MM.1S (cell line): Measurements from ENCODE around the gene RPS6KC1.
"Not testable (repeated sequence)": the region's sequence is repeated elsewhere in the genome, so short reads cannot be mapped to it uniquely, and the experiment has no call there.

Source experiments
- DNase-seq: peaks from one replicate; pipeline ENCODE4 v3.0.0-alpha.2; 2015
- H2AFZ ChIP-seq: fragments of 300-600 bp; sonication (generic); 2 replicates; pipeline ENCODE4 v1.6.0; 2016; ENCODE audit warnings: antibody characterized with exemption, low read length
- H3F3A ChIP-seq: fragments of 300-600 bp; sonication (generic); 2 replicates; pipeline ENCODE4 v1.6.1; 2016; ENCODE audit warnings: mild to moderate bottlenecking, antibody characterized with exemption, low read length, moderate library complexity, mixed read lengths; ENCODE audit not compliant: insufficient read depth
- H3K27ac ChIP-seq: fragments of 300-600 bp; sonication (generic); 2 replicates; pipeline ENCODE4 v1.5.1; 2016; ENCODE audit warnings: mild to moderate bottlenecking, low read length
- H3K27me3 ChIP-seq: fragments of 300-600 bp; sonication (generic); replicated peaks from 2 replicates; pipeline ENCODE4 v1.6.0; 2016; ENCODE audit warnings: low read length; ENCODE audit not compliant: insufficient read depth
- H3K36me3 ChIP-seq: fragments of 300-600 bp; sonication (generic); replicated peaks from 2 replicates; pipeline ENCODE4 v1.6.1; 2016; ENCODE audit warnings: mild to moderate bottlenecking, low read length, mixed read lengths; ENCODE audit not compliant: insufficient read depth
- H3K4me1 ChIP-seq: fragments of 300-600 bp; sonication (generic); 2 replicates; pipeline ENCODE4 v1.6.1; 2016; ENCODE audit warnings: low read length, mixed read lengths
- H3K4me2 ChIP-seq: fragments of 300-600 bp; sonication (generic); 2 replicates; pipeline ENCODE4 v1.6.0; 2016; ENCODE audit warnings: low read depth, low read length
- H3K4me3 ChIP-seq: fragments of 300-600 bp; sonication (generic); 2 replicates; pipeline ENCODE4 v1.5.1; 2016; ENCODE audit warnings: low read length, mixed read lengths
- H3K79me2 ChIP-seq: fragments of 300-600 bp; sonication (generic); 2 replicates; pipeline ENCODE4 v1.6.1; 2016; ENCODE audit warnings: mixed run types, low read length, mixed read lengths
- H3K9ac ChIP-seq: fragments of 300-600 bp; sonication (generic); 2 replicates; pipeline ENCODE4 v1.6.1; 2016; ENCODE audit warnings: low read length, mixed read lengths
- H3K9me2 ChIP-seq: fragments of 300-600 bp; sonication (generic); replicated peaks from 2 replicates; pipeline ENCODE4 v1.6.1; 2016; ENCODE audit warnings: mild to moderate bottlenecking, low read length, mixed read lengths; ENCODE audit not compliant: insufficient read depth
- H3K9me3 ChIP-seq: fragments of 300-600 bp; sonication (generic); replicated peaks from 2 replicates; pipeline ENCODE4 v1.6.1; 2016; ENCODE audit warnings: mild to moderate bottlenecking, low read length, mixed read lengths; ENCODE audit not compliant: insufficient read depth
- H4K20me1 ChIP-seq: fragments of 300-600 bp; sonication (generic); 2 replicates; pipeline ENCODE4 v1.6.1; 2016; ENCODE audit warnings: mild to moderate bottlenecking, low read length, moderate library complexity, mixed read lengths; ENCODE audit not compliant: insufficient read depth
- EZH2 ChIP-seq: fragments of 300-600 bp; sonication (generic); optimal IDR thresholded peaks from 2 replicates; pipeline ENCODE3; 2017; ENCODE audit warnings: low read depth, mild to moderate bottlenecking, antibody characterized with exemption, low read length, mixed read lengths
- EZH2phosphoT487 ChIP-seq: fragments of 300-600 bp; sonication (generic); IDR thresholded peaks from 2 replicates; pipeline ENCODE4 v1.6.1; 2018; ENCODE audit warnings: antibody characterized with exemption, low read length
- TF ChIP-seq, protein P1 (sequence below): fragments of 300-600 bp; sonication (generic); IDR thresholded peaks from 2 replicates; pipeline ENCODE4 v1.5.1; 2016; ENCODE audit warnings: antibody characterized with exemption, low read length, mixed read lengths

Gene RPS6KC1

DNA sequence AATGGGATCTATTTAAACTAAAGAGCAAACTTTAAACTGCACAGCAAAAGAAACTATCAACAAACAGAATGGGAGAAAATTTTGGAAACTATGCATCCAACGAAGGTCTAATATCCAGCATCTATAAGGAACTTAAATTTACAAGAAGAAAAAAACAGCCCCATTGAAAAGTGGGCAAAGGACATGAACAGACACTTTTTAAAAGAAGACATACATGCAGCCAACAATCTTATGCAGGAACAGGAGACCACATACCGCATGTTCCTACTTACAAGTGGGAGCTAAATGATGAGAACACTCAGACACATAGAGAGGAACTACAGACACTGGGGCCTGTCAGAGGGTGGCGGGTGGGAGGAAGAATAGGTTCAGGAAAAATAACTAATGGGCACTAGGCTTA, 149.6 kb downstream of the RPS6KC1 start:
- Histone ChIP-seq H3K27ac (no peak overlapping the region), H3K4me1 (no peaks in the 10 kb centered on the region), H3K27me3 (no peaks in the 10 kb centered on the region), H3K4me3 (no peak overlapping the region), H3K36me3 (no peaks in the 10 kb centered on the region), H3F3A (no peaks in the 10 kb centered on the region), H3K9me3 (no peaks in the 10 kb centered on the region), H3K9ac (no peak overlapping the region), H3K9me2 (no peaks in the 10 kb centered on the region), H3K4me2 (no peak overlapping the region), H3K79me2 (no peaks in the 10 kb centered on the region), H4K20me1 (no peaks in the 10 kb centered on the region), H2AFZ (no peak overlapping the region)
- TF ChIP-seq, protein P1, sequence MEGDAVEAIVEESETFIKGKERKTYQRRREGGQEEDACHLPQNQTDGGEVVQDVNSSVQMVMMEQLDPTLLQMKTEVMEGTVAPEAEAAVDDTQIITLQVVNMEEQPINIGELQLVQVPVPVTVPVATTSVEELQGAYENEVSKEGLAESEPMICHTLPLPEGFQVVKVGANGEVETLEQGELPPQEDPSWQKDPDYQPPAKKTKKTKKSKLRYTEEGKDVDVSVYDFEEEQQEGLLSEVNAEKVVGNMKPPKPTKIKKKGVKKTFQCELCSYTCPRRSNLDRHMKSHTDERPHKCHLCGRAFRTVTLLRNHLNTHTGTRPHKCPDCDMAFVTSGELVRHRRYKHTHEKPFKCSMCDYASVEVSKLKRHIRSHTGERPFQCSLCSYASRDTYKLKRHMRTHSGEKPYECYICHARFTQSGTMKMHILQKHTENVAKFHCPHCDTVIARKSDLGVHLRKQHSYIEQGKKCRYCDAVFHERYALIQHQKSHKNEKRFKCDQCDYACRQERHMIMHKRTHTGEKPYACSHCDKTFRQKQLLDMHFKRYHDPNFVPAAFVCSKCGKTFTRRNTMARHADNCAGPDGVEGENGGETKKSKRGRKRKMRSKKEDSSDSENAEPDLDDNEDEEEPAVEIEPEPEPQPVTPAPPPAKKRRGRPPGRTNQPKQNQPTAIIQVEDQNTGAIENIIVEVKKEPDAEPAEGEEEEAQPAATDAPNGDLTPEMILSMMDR = no peak
- TF ChIP-seq EZH2phosphoT487 = no peak
- no peak for TF ChIP-seq EZH2
- DNase-seq = no peak

DNA sequence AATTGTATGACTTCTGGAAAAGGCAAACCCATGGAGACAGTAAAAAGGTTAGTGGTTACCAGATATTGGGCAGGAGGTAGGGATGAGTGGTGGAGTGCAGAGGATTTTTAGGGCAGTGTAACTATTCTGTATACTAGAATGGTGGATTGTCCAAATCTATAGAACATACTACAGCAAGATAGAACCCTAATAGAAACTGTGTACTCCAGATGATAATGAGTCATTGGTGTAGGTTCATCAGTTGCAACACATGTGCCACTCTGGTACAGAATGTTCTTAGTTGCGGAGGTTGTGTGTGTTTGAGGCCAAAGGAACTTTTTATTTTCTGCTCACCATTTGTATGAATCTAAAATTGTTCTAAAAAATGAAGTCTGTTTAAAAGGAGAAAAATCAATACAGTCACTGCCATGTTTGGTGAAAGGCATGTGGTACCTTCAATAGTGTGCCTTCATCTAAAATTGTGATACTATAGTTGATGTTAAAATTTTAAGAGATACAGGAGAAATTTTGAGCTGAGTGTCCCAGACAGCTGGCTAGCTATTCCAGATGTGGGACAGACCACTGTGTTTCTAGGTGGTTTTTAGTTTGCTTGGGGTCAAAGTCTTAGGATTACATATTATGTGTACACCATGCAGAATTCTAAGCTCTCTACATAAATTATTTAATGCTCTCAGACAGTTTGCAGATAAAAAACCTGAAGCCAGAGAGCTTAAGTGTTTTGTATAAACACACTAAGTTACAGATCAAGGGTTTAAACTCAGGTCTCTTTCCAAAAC, 150.5 kb downstream of the RPS6KC1 start:
- Histone ChIP-seq H3K4me1 (no peaks in the 10 kb centered on the region), H3K36me3 (no peaks in the 10 kb centered on the region), H3K79me2 (no peaks in the 10 kb centered on the region), H3K9me3 (no peaks in the 10 kb centered on the region), H3K9me2 (no peaks in the 10 kb centered on the region), H3K27me3 (no peaks in the 10 kb centered on the region), H3K9ac (no peak overlapping the region), H3F3A (no peaks in the 10 kb centered on the region), H3K4me3 (no peak overlapping the region), H3K4me2 (no peak overlapping the region), H3K27ac (no peak overlapping the region), H4K20me1 (no peaks in the 10 kb centered on the region), H2AFZ (no peak overlapping the region)
- DNase-seq = no peak
- TF ChIP-seq EZH2phosphoT487 = no peak
- TF ChIP-seq, protein P1 = no peak
- TF ChIP-seq EZH2 = no peak

DNA sequence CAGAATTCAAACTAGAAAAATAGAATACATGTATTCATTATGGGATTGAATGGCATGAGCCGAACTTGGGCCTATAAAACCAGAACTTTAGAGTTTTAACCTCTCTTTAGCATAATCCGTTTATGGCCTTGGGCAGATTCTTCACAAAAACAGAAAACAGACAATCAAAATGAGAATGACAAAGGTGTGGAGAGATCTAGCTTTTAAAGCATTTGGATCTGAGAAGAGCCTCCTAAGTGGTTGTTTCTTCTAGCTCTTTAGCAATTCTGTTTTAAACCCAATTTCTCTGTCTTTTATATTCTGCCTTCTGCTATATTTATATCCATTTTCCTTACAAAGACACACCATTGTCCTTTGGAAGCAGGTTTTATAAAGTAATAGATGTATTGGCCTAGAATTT, 160.2 kb downstream of the RPS6KC1 start:
- DNase-seq = no peak
- Histone ChIP-seq H3K4me1 (no peaks in the 10 kb centered on the region), H3K9me2 (no peaks in the 10 kb centered on the region), H3K27ac (no peak overlapping the region), H3K79me2 (no peaks in the 10 kb centered on the region), H3K9me3 (no peaks in the 10 kb centered on the region), H3K9ac (no peak overlapping the region), H3K4me2 (no peak overlapping the region), H3K36me3 (no peaks in the 10 kb centered on the region), H3K27me3 (no peaks in the 10 kb centered on the region), H4K20me1 (no peaks in the 10 kb centered on the region), H3F3A (no peaks in the 10 kb centered on the region), H2AFZ (no peak overlapping the region), H3K4me3 (no peak overlapping the region)
- TF ChIP-seq EZH2 (no peak), EZH2phosphoT487 (no peak)
- TF ChIP-seq, protein P1 = no peak

DNA sequence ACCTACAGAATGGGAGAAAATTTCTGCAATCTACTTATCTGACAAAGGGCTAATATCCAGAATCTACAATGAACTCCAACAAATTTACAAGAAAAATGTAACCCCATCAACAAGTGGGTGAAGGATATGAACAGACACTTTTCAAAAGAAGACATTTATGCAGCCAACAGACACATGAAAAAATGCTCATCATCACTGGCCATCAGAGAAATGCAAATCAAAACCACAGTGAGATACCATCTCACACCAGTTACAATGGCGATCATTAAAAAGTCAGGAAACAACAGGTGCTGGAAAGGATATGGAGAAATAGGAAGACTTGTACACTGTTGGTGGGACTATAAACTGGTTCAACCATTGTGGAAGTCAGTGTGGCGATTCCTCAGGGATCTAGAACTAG, 168.0 kb downstream of the RPS6KC1 start:
- H3K4me2 ChIP-seq, H3K9me3 ChIP-seq, H3K4me3 ChIP-seq, H2AFZ ChIP-seq, H3F3A ChIP-seq, H3K36me3 ChIP-seq, H3K27me3 ChIP-seq, H3K79me2 ChIP-seq, DNase-seq, H3K27ac ChIP-seq, H3K4me1 ChIP-seq, H3K9ac ChIP-seq, H3K9me2 ChIP-seq, H4K20me1 ChIP-seq: not testable (repeated sequence)
